DOHH2 (cell line): ENCODE data around the gene GPR183.

ENCODE experiments used
- H3F3A ChIP-seq: fragments of 200-600 bp; sonication (generic), shearing (Covaris generic); 2 replicates; pipeline ENCODE4 v1.6.0; 2016; ENCODE audit warnings: antibody characterized with exemption, mild to moderate bottlenecking; ENCODE audit not compliant: control insufficient read depth, insufficient read depth
- H3K27ac ChIP-seq: fragments of 200-600 bp; sonication (generic); 2 replicates; pipeline ENCODE4 v1.5.1; 2014; ENCODE audit warnings: low read depth, mild to moderate bottlenecking, low read length, moderate library complexity
- H3K27me3 ChIP-seq: fragments of 200-600 bp; sonication (generic); 2 replicates; pipeline ENCODE4 v1.6.1; 2014; ENCODE audit warnings: mild to moderate bottlenecking, low read length, mixed read lengths; ENCODE audit not compliant: control insufficient read depth
- H3K36me3 ChIP-seq: fragments of 200-600 bp; sonication (generic); 2 replicates; pipeline ENCODE4 v1.6.1; 2014; ENCODE audit warnings: mild to moderate bottlenecking, low read length, moderate library complexity, mixed read lengths; ENCODE audit not compliant: control insufficient read depth
- H3K4me1 ChIP-seq: fragments of 200-600 bp; sonication (generic); 2 replicates; pipeline ENCODE4 v1.6.1; 2014; ENCODE audit warnings: mild to moderate bottlenecking, low read length, mixed read lengths; ENCODE audit not compliant: control insufficient read depth
- H3K4me2 ChIP-seq: fragments of 200-600 bp; sonication (generic); 2 replicates; pipeline ENCODE4 v1.6.0; 2014; ENCODE audit warnings: mild to moderate bottlenecking, low read length, moderate library complexity
- H3K4me3 ChIP-seq: fragments of 200-600 bp; sonication (generic); 2 replicates; pipeline ENCODE4 v1.5.1; 2014; ENCODE audit warnings: mild to moderate bottlenecking, low read length, mixed read lengths
- H3K79me2 ChIP-seq: fragments of 200-600 bp; sonication (generic); 2 replicates; pipeline ENCODE4 v1.6.1; 2014; ENCODE audit warnings: mild to moderate bottlenecking, low read length, mixed read lengths; ENCODE audit not compliant: control insufficient read depth
- H3K9me2 ChIP-seq: fragments of 200-600 bp; sonication (generic); replicated peaks from 2 replicates; pipeline ENCODE4 v1.6.1; 2014; ENCODE audit warnings: mild to moderate bottlenecking, low read length, mixed read lengths; ENCODE audit not compliant: control insufficient read depth
- H3K9me3 ChIP-seq: fragments of 200-600 bp; sonication (generic); 2 replicates; pipeline ENCODE4 v1.6.1; 2014; ENCODE audit warnings: antibody characterized with exemption, low read length, mixed read lengths; ENCODE audit not compliant: control insufficient read depth, insufficient read depth
- H4K20me1 ChIP-seq: fragments of 200-600 bp; sonication (generic); 2 replicates; pipeline ENCODE4 v1.6.0; 2014; ENCODE audit warnings: low read depth, mild to moderate bottlenecking, antibody characterized with exemption, low read length, moderate library complexity; ENCODE audit not compliant: control insufficient read depth, insufficient read depth
- CTCF ChIP-seq: fragments of 200-600 bp; sonication (generic); IDR thresholded peaks from one replicate; pipeline ENCODE4 v1.5.1; 2014; ENCODE audit warnings: antibody characterized with exemption, mild to moderate bottlenecking, low read depth, low read length; ENCODE audit not compliant: poor library complexity, severe bottlenecking
- EZH2phosphoT487 ChIP-seq: fragments of 200-600 bp; sonication (generic); IDR thresholded peaks from 2 replicates; pipeline ENCODE4 v1.6.1; 2017; ENCODE audit warnings: borderline replicate concordance, mild to moderate bottlenecking, antibody characterized with exemption, low read length, moderate library complexity, mixed read lengths

Gene GPR183

GRCh38 chr13:99299256-99299919 lies 7.8 kb downstream of the GPR183 start:
- Histone ChIP-seq H3K9me3 (no peaks in the 10 kb centered on the region), H3K79me2 (no peaks in the 10 kb centered on the region), H3F3A (no peaks in the 10 kb centered on the region), H3K4me1 (peaks cover 16% of the 10 kb centered on the region), H3K4me3 (no peak overlapping the region), H3K27me3 (no peaks in the 10 kb centered on the region), H3K4me2 (no peak overlapping the region), H3K36me3 (peaks cover 7% of the 10 kb centered on the region; the same call in 1 of the 2 replicates), H4K20me1 (peaks cover 14% of the 10 kb centered on the region; the same call in 1 of the 2 replicates), H3K27ac (no peak overlapping the region), H3K9me2 (no peaks in the 10 kb centered on the region)
- TF ChIP-seq CTCF: no peak
- no peak for TF ChIP-seq EZH2phosphoT487

DNA sequence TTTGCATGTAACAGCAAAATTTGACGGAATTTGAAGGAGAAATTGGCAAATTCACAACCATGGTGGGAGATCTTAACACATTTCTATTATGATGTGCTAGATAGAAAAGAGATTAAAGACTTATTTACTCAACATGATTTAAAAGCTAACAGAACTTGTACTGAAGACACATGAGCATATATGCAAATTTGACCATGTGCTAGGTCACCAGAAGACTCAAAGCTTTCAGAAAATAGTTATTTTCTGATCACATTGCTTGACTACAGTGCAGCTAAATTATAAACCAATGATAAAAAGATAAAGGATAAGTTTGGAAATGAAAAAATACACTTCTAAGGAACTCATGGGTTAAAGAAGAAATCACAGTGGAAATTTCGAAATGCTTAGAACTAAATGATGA lies 9.1 kb downstream of the GPR183 start:
- Histone ChIP-seq H3K9me2 (no peaks in the 10 kb centered on the region), H3K36me3 (peaks cover 7% of the 10 kb centered on the region; the same call in 1 of the 2 replicates), H3K27ac (no peak overlapping the region), H3K4me2 (no peak overlapping the region), H3F3A (no peaks in the 10 kb centered on the region), H3K79me2 (no peaks in the 10 kb centered on the region), H3K9me3 (no peaks in the 10 kb centered on the region), H4K20me1 (peaks cover 11% of the 10 kb centered on the region; the same call in 1 of the 2 replicates), H3K27me3 (no peaks in the 10 kb centered on the region), H3K4me1 (peaks cover 16% of the 10 kb centered on the region), H3K4me3 (no peak overlapping the region)
- TF ChIP-seq EZH2phosphoT487 (no peak), CTCF (no peak)

DNA sequence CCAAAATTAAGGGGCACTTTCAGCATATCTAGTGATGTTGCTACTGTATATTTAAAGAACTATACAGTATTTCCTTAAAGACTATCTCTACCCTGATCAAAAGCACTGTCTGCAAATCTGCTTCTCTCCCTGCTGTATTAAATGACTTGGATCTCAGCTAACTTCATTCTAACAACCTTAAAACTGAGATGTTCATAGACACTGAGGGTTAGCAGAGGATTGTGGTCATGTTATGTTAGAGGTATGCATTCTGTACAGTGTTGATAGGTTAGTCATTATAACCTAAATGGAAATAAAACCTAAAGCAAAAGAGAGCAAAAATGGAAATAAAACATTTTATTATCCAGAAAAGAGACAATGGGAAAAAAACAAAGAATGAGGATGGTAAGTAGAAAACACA lies 9.9 kb downstream of the GPR183 start:
- Histone ChIP-seq H3K27ac (no peak overlapping the region), H3K4me3 (no peak overlapping the region), H4K20me1 (peaks cover 7% of the 10 kb centered on the region; the same call in 1 of the 2 replicates), H3K79me2 (no peaks in the 10 kb centered on the region), H3K27me3 (no peaks in the 10 kb centered on the region), H3K36me3 (peaks cover 7% of the 10 kb centered on the region; the same call in 1 of the 2 replicates), H3K9me3 (no peaks in the 10 kb centered on the region), H3K4me2 (no peak overlapping the region), H3K9me2 (no peaks in the 10 kb centered on the region), H3K4me1 (peaks cover 16% of the 10 kb centered on the region), H3F3A (no peaks in the 10 kb centered on the region)
- no peak for TF ChIP-seq CTCF
- TF ChIP-seq EZH2phosphoT487: no peak
